ENCODE data around the gene VHLL. TPM values are rescaled to one million over a fixed set of nuclear protein-coding genes. Genes with fewer than 3 reads are reported as not detected.

Gene VHLL
- total RNA-seq, 1 experiment from 2014 or later: not detected

GRCh38 chr1:156291226-156292061 lies 7.7 kb downstream of the VHLL start:
- no peak for DNase-seq (ENCODE audit: low spot score)

GRCh38 chr1:156289857-156290256 lies 9.2 kb downstream of the VHLL start:
- no peak for DNase-seq (ENCODE audit: low spot score)

GRCh38 chr1:156286061-156286460 lies 13.0 kb downstream of the VHLL start:
- DNase-seq (ENCODE audit: low spot score): no peak

GRCh38 chr1:156285437-156285836 lies 13.7 kb downstream of the VHLL start:
- DNase-seq (ENCODE audit: low spot score): no peak

- no peak for DNase-seq (ENCODE audit: low spot score)
Observed at GRCh38 chr1:156284757-156285156, 14.3 kb downstream of the VHLL start.

GRCh38 chr1:156284112-156284511 lies 15.0 kb downstream of the VHLL start, which contains the start of gene TMEM79:
Gene TMEM79, plus strand, starts transcription at chr1:156284325. Its CDS starts 902 bp downstream, at chr1:156285227.
- no peak for DNase-seq (ENCODE audit: low spot score)

GRCh38 chr1:156283521-156283920 lies 15.6 kb downstream of the VHLL start:
- DNase-seq (ENCODE audit: low spot score): no peak

GRCh38 chr1:156282479-156283222 lies 16.5 kb downstream of the VHLL start, which contains the start of gene SMG5:
Gene SMG5, minus strand, starts transcription at chr1:156282825. Its CDS starts 145 bp downstream, at chr1:156282680.
- peak; percentile 100 for DNase-seq (ENCODE audit: low spot score)

- peak; percentile 47 for DNase-seq (ENCODE audit: low spot score)
Observed at GRCh38 chr1:156281693-156282478, 17.2 kb downstream of the VHLL start.

- peak; percentile 63 for DNase-seq (ENCODE audit: low spot score)
Observed at GRCh38 chr1:156281281-156281680, 17.8 kb downstream of the VHLL start.

- DNase-seq (ENCODE audit: low spot score): no peak
Observed at GRCh38 chr1:156279837-156280236, 19.3 kb downstream of the VHLL start.

- no peak for DNase-seq (ENCODE audit: low spot score)
Observed at GRCh38 chr1:156276966-156277381, 22.1 kb downstream of the VHLL start.

- DNase-seq (ENCODE audit: low spot score): no peak
Observed at GRCh38 chr1:156276532-156276931, 22.6 kb downstream of the VHLL start.

GRCh38 chr1:156270314-156270713 lies 28.8 kb downstream of the VHLL start:
- no peak for DNase-seq (ENCODE audit: low spot score)

- peak; percentile 76 for DNase-seq (ENCODE audit: low spot score)
Observed at GRCh38 chr1:156268336-156268735, 30.8 kb downstream of the VHLL start.

- no peak for DNase-seq (ENCODE audit: low spot score)
Observed at GRCh38 chr1:156266051-156266450, 33.1 kb downstream of the VHLL start.

- no peak for DNase-seq (ENCODE audit: low spot score)
Observed at GRCh38 chr1:156263288-156263655, 35.8 kb downstream of the VHLL start.

GRCh38 chr1:156262461-156263287 lies 36.4 kb downstream of the VHLL start:
- peak; percentile 99 for DNase-seq (ENCODE audit: low spot score)

- DNase-seq (ENCODE audit: low spot score): peak; percentile 34
Observed at GRCh38 chr1:156260896-156261295, 38.2 kb downstream of the VHLL start.

GRCh38 chr1:156259805-156260204 lies 39.3 kb downstream of the VHLL start:
- DNase-seq (ENCODE audit: low spot score): peak; percentile 58

- no peak for DNase-seq (ENCODE audit: low spot score)
Observed at GRCh38 chr1:156258859-156259258, 40.2 kb downstream of the VHLL start.

Data from A172 (cell line).